H9 (cell line): Measurements from ENCODE around the gene MAEA. TPM values are rescaled to one million over a fixed set of nuclear protein-coding genes. Genes with fewer than 3 reads are reported as not detected.

Experiments used
- DNase-seq: peaks from one replicate; pipeline ENCODE4 v3.0.0-alpha.2; 2017
- H2AFZ ChIP-seq: one replicate; pipeline ENCODE4 v1.6.1; 2013; ENCODE audit warnings: mild to moderate bottlenecking, low read length, control low read depth, moderate library complexity
- H2AK5ac ChIP-seq: 2 replicates; pipeline ENCODE4 v1.6.1; 2013; ENCODE audit warnings: low read length, control low read depth, mixed read lengths; ENCODE audit not compliant: insufficient read length
- H2BK120ac ChIP-seq: one replicate; pipeline ENCODE4 v1.6.1; 2013; ENCODE audit warnings: low read depth, mild to moderate bottlenecking, low read length, control low read depth, inconsistent platforms; ENCODE audit not compliant: poor library complexity, severe bottlenecking
- H2BK12ac ChIP-seq: 2 replicates; pipeline ENCODE4 v1.6.1; 2013; ENCODE audit warnings: low read length, control low read depth, mixed read lengths, low read depth; ENCODE audit not compliant: insufficient read length
- H2BK15ac ChIP-seq: 2 replicates; pipeline ENCODE4 v1.6.1; 2013; ENCODE audit warnings: low read depth, low read length, control low read depth
- H2BK20ac ChIP-seq: one replicate; pipeline ENCODE4 v1.6.1; 2013; ENCODE audit warnings: low read depth, mild to moderate bottlenecking, low read length, control low read depth, inconsistent platforms; ENCODE audit not compliant: poor library complexity, severe bottlenecking
- H2BK5ac ChIP-seq: 2 replicates; pipeline ENCODE4 v1.6.1; 2013; ENCODE audit warnings: low read length, control low read depth, mixed read lengths; ENCODE audit not compliant: insufficient read length
- H3K14ac ChIP-seq: 2 replicates; pipeline ENCODE4 v1.6.1; 2013; ENCODE audit warnings: low read length, control low read depth; ENCODE audit not compliant: insufficient read depth
- H3K18ac ChIP-seq: 2 replicates; pipeline ENCODE4 v1.6.1; 2013; ENCODE audit warnings: low read depth, mild to moderate bottlenecking, mixed read lengths, low read length, control low read depth; ENCODE audit not compliant: insufficient read length
- H3K23ac ChIP-seq: 2 replicates; pipeline ENCODE4 v1.6.1; 2013; ENCODE audit warnings: low read length, control low read depth, mixed read lengths, low read depth; ENCODE audit not compliant: insufficient read length
- H3K23me2 ChIP-seq: 2 replicates; pipeline ENCODE4 v1.6.1; 2013; ENCODE audit warnings: low read depth, mild to moderate bottlenecking, mixed read lengths, low read length, control low read depth; ENCODE audit not compliant: insufficient read length, poor library complexity, severe bottlenecking
- H3K27ac ChIP-seq: 2 replicates; pipeline ENCODE4 v1.5.1; 2013; ENCODE audit warnings: low read length, control low read depth, mixed read lengths, low read depth; ENCODE audit not compliant: insufficient read length
- H3K27me3 ChIP-seq: 2 replicates; pipeline ENCODE4 v1.6.1; 2013; ENCODE audit warnings: low read length, control low read depth, inconsistent platforms; ENCODE audit not compliant: insufficient read depth
- H3K4ac ChIP-seq: 2 replicates; pipeline ENCODE4 v1.6.1; 2013; ENCODE audit warnings: low read depth, mild to moderate bottlenecking, control low read depth, inconsistent platforms, low read length, moderate library complexity
- H3K4me1 ChIP-seq: 2 replicates; pipeline ENCODE4 v1.6.1; 2013; ENCODE audit warnings: low read length, control low read depth, inconsistent platforms; ENCODE audit not compliant: insufficient read depth
- H3K4me2 ChIP-seq: 2 replicates; pipeline ENCODE4 v1.6.1; 2013; ENCODE audit warnings: low read length, control low read depth, mixed read lengths; ENCODE audit not compliant: insufficient read length, insufficient read depth
- H3K56ac ChIP-seq: 2 replicates; pipeline ENCODE4 v1.6.1; 2013; ENCODE audit warnings: low read depth, mild to moderate bottlenecking, mixed read lengths, low read length, control low read depth; ENCODE audit not compliant: insufficient read length
- H3K79me1 ChIP-seq: 2 replicates; pipeline ENCODE4 v1.6.1; 2013; ENCODE audit warnings: low read depth, mild to moderate bottlenecking, moderate library complexity, low read length, control low read depth, inconsistent platforms; ENCODE audit not compliant: insufficient read depth, poor library complexity, severe bottlenecking
- H3K79me2 ChIP-seq: 2 replicates; pipeline ENCODE4 v1.6.1; 2013; ENCODE audit warnings: low read length, control low read depth, inconsistent platforms; ENCODE audit not compliant: insufficient read depth
- H3K9ac ChIP-seq: 2 replicates; pipeline ENCODE4 v1.6.1; 2013; ENCODE audit warnings: low read length, control low read depth, mixed read lengths; ENCODE audit not compliant: insufficient read length; ENCODE audit errors: extremely low read depth
- H3K9me3 ChIP-seq: one replicate; pipeline ENCODE4 v1.6.1; 2013; ENCODE audit warnings: low read depth, low read length, inconsistent platforms; ENCODE audit not compliant: control insufficient read depth
- H3T11ph ChIP-seq: one replicate; pipeline ENCODE4 v1.6.1; 2013; ENCODE audit warnings: mild to moderate bottlenecking, low read length, control low read depth, inconsistent platforms
- H4K20me1 ChIP-seq: one replicate; pipeline ENCODE4 v1.6.1; 2013; ENCODE audit not compliant: control insufficient read depth, insufficient read length, insufficient read depth
- H4K5ac ChIP-seq: 2 replicates; pipeline ENCODE4 v1.6.1; 2013; ENCODE audit warnings: low read depth, mild to moderate bottlenecking, mixed read lengths, low read length, control low read depth; ENCODE audit not compliant: insufficient read length
- H4K8ac ChIP-seq: replicated peaks from 2 replicates; pipeline ENCODE4 v1.6.1; 2013; ENCODE audit warnings: low read length, control low read depth, mixed read lengths, low read depth; ENCODE audit not compliant: insufficient read length
- H4K91ac ChIP-seq: 2 replicates; pipeline ENCODE4 v1.6.1; 2013; ENCODE audit warnings: low read depth, mild to moderate bottlenecking, moderate library complexity, mixed read lengths, low read length, control low read depth; ENCODE audit not compliant: insufficient read length
- H3K27ac Mint-ChIP-seq, 3 experiments: 2 replicates in 2 of 3; 3 replicates in 1 of 3; pipeline ENCODE4 v1.8.0; 2020 to 2021; ENCODE audit warnings: mixed read lengths in 3 of 3, mild to moderate bottlenecking in 1 of 3, moderate library complexity in 1 of 3
- H3K27me3 Mint-ChIP-seq: 2 replicates; pipeline ENCODE4 v1.8.0; 2021; ENCODE audit warnings: low read depth, mild to moderate bottlenecking, moderate library complexity, mixed read lengths
- H3K36me3 Mint-ChIP-seq, 3 experiments: 2 replicates in 2 of 3; 3 replicates in 1 of 3; pipeline ENCODE4 v1.8.0; 2020 to 2021; ENCODE audit warnings: low read depth in 3 of 3, mixed read lengths in 3 of 3; ENCODE audit not compliant: insufficient read depth in 1 of 3
- H3K4me1 Mint-ChIP-seq, 2 experiments: 2 replicates each; pipeline ENCODE4 v1.8.0; 2020; ENCODE audit warnings: mixed read lengths in 2 of 2
- H3K4me3 Mint-ChIP-seq, 2 experiments: 2 replicates in 1 of 2; 3 replicates in 1 of 2; pipeline ENCODE4 v1.8.0; 2020 to 2021; ENCODE audit warnings: mild to moderate bottlenecking in 2 of 2, mixed read lengths in 2 of 2, moderate library complexity in 1 of 2
- H3K9me3 Mint-ChIP-seq, 2 experiments: 2 replicates in 1 of 2; 3 replicates in 1 of 2; pipeline ENCODE4 v1.8.0; 2020; ENCODE audit warnings: mild to moderate bottlenecking in 2 of 2, mixed read lengths in 2 of 2, moderate library complexity in 1 of 2
- CTCF ChIP-seq: fragments of 200-600 bp; sonication (generic); conservative IDR thresholded peaks from 3 replicates; pipeline ENCODE4 v1.8.0; 2021; ENCODE audit warnings: antibody characterized with exemption, mild to moderate bottlenecking
- WGBS: extraction: QIAGEN DNeasy Blood & Tissue Kit; methylation state at CpG from one replicate; pipeline ENCODE4 v1.1.7; 2013; ENCODE audit warnings: missing lambda C conversion rate, low lambda C conversion rate, mixed read lengths; ENCODE audit not compliant: insufficient read length; ENCODE audit errors: extremely low coverage; 5-methylcytosine and 5-hydroxymethylcytosine counted together
- total RNA-seq: library from RNA; stranded (reverse); gene quantifications from 2 replicates; pipeline ENCODE4 v1.2.1, GENCODE V29; 2021

MAEA gene
- total RNA-seq, 1 experiment from 2014 or later, result 85.6 TPM

GRCh38 chr4:1243451-1244080 is 46.1 kb upstream of the MAEA start:
- Histone ChIP-seq H3K4me1 (no peaks in the 10 kb centered on the region), H4K5ac (no peak overlapping the region), H2AK5ac (no peak overlapping the region), H3K27ac (no peak overlapping the region), H3K9ac (no peak overlapping the region), H4K20me1 (peaks cover 5% of the 10 kb centered on the region), H3K56ac (no peak overlapping the region), H2BK15ac (no peak overlapping the region), H2BK120ac (no peak overlapping the region), H3T11ph (no peak overlapping the region), H3K79me1 (peaks cover 8% of the 10 kb centered on the region), H3K23me2 (no peaks in the 10 kb centered on the region), H3K4me2 (no peak overlapping the region), H3K23ac (no peak overlapping the region), H3K79me2 (peaks cover 50% of the 10 kb centered on the region; the same call in 1 of the 2 replicates), H3K4ac (no peak overlapping the region), H2BK12ac (no peak overlapping the region), H3K9me3 (no peaks in the 10 kb centered on the region), H3K14ac (no peak overlapping the region), H2BK20ac (no peak overlapping the region), H3K18ac (no peak overlapping the region), H4K8ac (no peak overlapping the region), H2AFZ (no peak overlapping the region), H2BK5ac (no peak overlapping the region), H3K27me3 (no peaks in the 10 kb centered on the region), H4K91ac (no peak overlapping the region)
- Mint-ChIP-seq H3K9me3 (no peaks in the 10 kb centered on the region), H3K4me3 (no peak overlapping the region), H3K27ac (peak overlapping the region in 2 of 3 experiments; percentile 14 to 31; a peak in 1 of 7 replicates), H3K4me1 (peaks cover 7 to 11% of the 10 kb centered on the region in 2 experiments; a peak in 3 of 4 replicates), H3K27me3 (no peaks in the 10 kb centered on the region), H3K36me3 (peaks cover 9 to 21% (median 20%) of the 10 kb centered on the region in 3 experiments; a peak in 6 of 7 replicates)
- DNase-seq, result peak; percentile 27
- no CpG with 5 or more reads among the region's 15 CpGs for WGBS
- TF ChIP-seq CTCF, result no peak
